HG03432 (cell line): ENCODE measurements around the gene RBM38.

Experiments used
- ATAC-seq: cut with Tn5 transposase; IDR thresholded peaks from one replicate; pipeline ENCODE4 v1.9.1; 2021; ENCODE audit warnings: mild to moderate bottlenecking, moderate library complexity; ENCODE audit not compliant: unreplicated experiment

RBM38 gene

DNA sequence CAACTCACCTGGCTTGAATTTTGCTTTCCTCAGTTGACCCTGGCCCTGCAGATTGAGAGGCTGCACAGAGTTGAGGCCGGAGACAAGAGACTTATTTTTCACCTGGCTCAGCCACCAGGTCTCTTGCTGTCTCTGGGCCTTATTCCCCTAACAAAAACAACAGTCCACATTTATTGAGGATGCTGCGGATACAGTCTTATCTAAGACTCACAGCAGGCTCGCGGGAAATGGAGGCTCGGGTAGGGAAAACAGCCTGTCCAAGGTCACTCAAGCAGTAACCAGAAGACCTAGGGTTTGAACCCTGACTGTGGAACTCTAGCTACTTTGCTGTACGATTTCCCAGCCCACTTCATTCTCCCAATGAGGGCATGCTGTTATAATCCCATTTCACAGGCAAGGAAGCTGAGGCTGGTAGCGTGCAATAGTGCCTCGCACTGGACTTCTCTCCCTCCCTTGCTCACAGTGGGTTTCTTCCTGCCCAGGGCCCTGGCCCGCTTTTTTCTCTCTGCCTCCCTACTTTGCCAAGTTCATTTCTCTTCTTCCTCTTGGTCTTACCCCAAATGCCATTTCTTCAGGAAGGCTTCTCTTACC, 57.7 kb downstream of the RBM38 start:
- no peak for ATAC-seq

DNA sequence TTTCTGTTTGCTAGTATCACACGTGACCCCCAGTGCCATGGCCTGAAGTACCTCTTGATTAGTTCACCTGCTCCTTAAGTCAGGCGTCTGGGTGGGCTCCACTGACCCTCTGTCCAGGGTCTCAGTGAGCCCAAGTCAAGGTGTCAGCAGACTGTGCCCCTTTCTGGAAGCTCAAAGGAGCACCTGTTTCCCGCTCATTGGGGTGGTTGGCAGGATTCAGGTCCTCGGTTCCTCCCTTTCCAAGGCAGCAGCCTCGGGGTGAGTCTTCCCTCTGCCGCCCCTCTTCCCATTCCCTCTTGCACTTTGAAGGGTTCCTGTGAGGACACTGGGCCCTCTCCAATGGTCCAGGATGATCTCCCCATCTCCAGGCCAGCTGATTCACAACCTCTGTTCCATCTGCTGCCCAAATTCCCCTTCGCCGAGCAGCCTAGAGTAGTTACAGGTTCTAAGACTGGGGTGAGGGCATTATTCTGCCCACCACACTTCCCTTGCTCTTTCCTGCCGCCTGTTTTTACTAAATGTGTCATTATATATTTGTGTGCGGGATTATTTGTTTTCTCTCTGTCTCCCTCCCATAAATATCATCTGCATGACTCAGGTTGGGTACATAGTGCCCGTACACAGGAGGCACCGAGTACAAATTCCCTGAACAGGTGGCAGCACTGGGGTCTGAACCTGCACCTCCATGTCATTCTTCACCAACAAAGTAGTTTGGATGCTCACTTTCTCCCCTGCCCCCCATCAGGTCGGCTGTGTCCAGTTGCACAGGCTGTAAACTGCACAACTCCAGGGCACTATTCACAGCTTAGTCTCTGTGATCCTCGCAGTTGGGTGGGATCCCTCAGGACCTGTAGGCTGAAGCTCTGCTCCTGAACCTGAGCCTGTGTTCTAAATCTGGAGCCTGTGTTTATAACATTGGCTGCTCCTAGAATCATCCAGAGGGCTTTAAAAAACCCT, 58.5 kb downstream of the RBM38 start:
- no peak for ATAC-seq

DNA sequence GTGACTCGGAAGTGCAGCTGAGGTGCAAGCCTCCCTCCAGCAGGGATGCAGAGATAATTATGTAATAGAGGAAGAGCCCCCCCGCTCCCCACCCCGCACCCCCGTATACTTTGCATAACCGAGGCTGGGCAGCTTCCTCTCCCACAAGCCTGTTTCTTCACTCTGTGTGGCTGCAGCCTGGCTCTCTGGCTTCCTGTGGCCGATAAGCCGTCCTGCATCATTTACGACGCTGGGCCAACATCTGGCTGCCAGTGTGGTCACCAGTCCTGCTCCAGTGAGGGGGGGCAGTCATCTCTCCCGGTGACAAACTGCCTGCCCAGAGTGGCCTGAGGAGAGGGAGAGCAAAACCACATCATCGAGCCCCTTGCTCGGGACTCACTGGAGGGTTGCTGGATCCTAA, 59.2 kb downstream of the RBM38 start:
- peak; percentile 86 for ATAC-seq

DNA sequence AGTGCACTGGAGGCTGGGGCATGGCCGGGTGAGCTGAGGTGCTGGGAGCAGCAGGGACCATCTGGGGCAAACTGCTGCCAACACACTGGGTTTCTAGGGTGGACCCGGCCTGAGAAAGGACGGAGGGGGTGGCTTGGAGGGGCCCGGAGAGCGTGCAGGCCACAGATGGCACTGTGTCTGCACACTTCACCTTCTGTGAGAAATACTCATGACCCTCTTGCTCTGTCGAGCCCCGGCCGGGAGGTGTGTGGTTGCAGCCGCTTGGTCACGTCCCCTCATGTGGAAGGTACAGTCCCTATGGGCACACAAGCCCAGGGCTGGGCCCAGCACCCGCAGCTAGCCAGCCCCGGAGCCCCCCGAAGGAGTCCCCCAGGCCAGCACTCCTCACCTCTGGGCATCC, 59.7 kb downstream of the RBM38 start:
- ATAC-seq: peak; percentile 33

DNA sequence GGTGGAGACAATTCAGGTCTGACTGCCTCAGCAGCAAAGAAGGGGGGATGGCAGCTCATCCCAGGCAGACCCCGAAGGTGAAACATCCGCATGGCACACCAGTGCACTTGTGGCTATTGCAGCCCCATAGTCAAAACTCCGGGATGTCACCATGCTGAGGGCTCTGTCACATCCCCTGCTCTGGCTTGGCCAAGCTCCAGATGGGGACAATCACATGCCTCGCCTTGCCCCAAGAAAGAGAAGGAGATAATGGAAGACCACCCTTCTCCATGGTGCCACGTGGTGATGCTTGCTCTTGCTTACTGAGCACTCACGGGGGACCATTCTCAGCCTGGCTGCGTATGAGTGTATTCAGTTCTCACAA, 60.2 kb downstream of the RBM38 start:
- ATAC-seq: no peak

DNA sequence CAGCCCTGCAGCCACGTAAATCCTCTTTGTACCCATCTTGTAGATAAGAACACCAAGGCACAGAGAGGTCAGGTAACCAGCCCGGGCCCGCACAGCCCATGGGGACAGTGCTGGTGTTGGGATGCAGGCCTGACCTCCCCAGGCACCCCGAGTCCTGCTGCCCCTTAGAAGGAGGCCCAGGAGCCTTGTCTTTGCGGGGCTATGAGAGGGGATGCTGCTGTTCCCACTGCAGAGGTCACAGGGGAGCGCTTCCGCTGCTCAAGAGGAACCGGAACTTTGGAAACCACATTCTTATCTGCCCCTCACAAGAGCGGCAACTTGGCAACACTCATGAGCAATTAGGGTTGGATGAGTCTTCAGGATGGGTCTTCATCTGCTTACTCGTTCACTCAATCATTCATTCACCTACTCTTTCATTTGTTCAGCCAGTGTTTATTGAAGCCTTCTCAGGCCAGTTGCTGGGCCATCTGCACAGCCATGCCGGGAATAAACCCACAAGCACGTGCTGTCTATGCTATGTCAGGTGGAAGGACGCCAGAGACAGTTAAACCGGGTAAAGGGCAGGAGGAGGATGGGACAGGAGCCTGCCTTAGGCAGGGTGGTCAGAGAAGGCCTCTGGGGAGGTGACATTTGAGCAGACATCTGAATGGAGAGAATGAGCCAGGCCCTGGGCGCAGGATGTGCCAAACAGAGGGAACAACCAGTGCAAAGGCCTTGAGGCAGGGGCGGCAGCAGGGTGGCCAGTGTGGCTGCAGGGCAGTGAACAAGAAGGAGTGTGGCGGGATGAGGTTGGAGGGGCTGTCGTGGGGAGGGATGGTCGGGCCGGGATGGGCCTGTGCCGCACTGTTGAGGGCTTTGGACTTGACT, 60.8 kb downstream of the RBM38 start:
- ATAC-seq: no peak

DNA sequence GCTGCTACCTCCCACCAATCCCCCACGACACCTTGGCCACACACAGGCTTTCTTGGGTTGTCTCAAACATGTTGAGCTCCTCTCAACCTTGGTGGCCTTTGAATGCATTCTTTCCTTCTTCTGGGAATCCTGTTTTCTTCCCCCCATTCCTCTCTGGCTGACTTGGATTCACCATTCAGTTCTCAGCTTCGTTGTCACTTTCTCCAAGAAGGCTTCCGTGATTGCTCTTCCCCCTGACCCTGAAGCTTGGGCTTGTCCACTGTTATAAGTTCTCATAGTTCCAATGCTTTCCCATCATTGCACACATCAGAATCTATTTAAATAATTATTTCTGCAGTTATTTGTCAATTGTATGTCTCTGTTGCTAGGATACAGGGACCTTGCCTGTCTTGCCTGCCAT, 64.2 kb downstream of the RBM38 start:
- ATAC-seq: no peak

DNA sequence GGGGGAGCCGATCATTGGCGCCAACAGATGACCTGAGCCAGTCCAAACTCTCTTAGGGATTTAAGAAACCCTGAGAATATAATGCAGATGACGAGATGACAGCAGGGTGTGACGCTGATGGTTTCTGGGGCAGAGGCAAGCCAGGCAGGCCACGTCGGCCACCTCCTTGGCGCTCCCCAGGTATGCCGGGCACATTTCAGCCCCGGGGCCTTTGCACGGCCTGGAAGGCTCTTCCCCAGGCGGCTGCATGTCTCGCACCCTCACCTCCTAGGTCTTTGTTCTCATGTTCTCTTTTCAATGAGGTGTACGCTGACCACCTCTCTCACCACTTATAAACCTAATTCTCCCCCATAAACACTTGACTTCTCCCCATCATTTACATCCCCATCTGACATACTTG, 64.9 kb downstream of the RBM38 start:
- no peak for ATAC-seq

DNA sequence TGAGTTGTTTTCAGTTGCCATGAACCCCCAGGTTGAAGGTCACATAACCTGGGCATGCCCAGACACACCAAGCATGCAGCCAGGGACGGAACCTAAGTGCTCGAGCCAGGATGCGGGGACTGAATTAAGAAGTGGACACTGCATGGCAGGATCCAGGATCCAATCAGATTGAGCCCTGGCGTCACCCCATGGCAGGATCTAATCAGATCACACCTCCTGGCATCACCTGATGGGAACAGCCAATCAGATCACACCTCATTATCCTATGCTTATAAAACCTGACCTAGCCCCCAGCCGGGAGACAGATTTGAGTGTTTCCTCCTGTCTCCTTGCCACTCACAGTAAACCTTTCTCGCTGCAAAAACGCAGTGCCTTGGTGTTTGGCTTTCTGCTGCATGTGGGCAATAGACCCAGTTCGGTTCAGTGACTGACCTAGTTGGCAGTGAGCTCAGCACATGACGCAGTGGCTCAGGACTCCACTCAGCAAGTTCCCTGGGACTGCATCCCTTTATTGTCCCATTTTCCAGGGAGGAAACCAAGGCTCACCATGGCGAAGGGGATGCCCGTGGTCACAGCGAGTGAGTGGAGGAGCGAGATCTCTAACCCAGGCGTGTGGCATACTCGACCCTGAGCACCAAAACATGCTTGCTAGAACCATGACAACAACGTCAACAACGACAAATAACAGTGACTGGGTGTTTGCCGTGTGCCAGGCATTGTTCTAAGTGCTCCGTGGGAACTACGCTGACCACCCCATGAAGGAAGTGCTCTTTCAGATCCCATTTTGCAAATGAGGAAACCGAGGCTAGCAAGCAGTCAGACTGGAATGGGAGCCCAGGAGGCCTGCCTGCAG, 66.3 kb downstream of the RBM38 start:
- no peak for ATAC-seq

DNA sequence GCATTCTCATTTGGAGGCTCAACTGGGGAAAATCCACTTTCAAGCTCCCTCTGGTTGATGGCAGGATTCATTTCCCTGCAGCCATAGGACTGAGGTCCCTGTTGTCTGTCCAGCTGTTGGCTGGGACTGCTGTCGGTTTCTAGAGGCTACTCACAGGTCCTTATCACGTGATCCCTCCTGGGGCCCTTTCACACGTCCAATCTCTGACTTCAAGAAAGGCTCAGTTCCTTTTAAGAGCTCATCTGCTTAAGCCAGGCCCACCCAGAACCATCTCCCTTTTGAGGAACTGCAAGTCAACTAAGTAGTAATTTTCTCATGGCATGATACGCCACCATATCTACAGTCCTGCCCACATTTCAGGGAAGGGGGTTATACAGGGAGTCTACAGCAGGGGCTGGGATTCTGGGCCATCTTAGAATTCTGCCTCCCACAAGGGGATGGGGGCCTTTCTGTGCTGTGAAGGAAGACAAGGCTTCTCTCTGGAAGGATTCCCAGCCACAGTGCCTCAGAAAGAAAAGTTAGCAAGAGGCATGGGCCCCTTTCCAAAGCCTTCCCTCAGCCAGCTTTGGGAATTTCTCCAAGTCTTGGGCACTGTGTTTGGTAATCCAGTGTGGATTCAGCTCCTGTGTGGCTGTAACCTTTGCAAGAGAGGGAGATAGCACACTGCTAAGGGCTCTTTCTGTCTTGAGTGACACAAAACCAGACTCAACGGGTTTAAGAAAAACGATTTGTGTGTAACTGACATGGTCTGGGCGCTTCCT, 67.4 kb downstream of the RBM38 start:
- no peak for ATAC-seq
